Panc1 (cell line): Measurements from ENCODE around the gene PRR5L. TPM values are rescaled to one million over a fixed set of nuclear protein-coding genes. Genes with fewer than 3 reads are reported as not detected.

ENCODE experiments used
- ATAC-seq: fragments of 200-7000 bp; cut with Tn5 transposase; 2 replicates; pipeline ENCODE4 v1.9.1; 2020; ENCODE audit warnings: mild to moderate bottlenecking, moderate library complexity
- BruUV-seq: library from RNA; stranded (reverse); fragments of 400-500 nt; replicated peaks from 2 replicates; lab custom pipeline; 2021; lab: Mats Ljungman, UMichigan
- CTCF ChIA-PET: fragments of 300-600 bp; sonication (Branson Sonifier 250); formaldehyde crosslinking; loops from one replicate; lab custom pipeline; 2022; ENCODE audit warnings: antibody characterized with exemption; lab: Charles Lee
- POLR2A ChIA-PET: fragments of 300-600 bp; sonication (Branson Sonifier 250); formaldehyde crosslinking; loops from one replicate; lab custom pipeline; 2022; ENCODE audit warnings: antibody characterized with exemption; lab: Charles Lee
- DNase-seq: peaks from one replicate; pipeline ENCODE4 v3.0.0-alpha.2; 2010; ENCODE audit warnings: low read depth, low spot score
- H3K27ac ChIP-seq: 2 replicates; pipeline ENCODE4 v1.5.1; 2011; ENCODE audit warnings: mild to moderate bottlenecking, low read length, inconsistent platforms
- H3K27me3 ChIP-seq: fragments of 200-500 bp; sonication (Bioruptor generic); 2 replicates; pipeline ENCODE4 v1.6.0; 2014; ENCODE audit warnings: low read length, inconsistent platforms; ENCODE audit not compliant: control insufficient read depth, insufficient read depth
- H3K36me3 ChIP-seq: fragments of 200-500 bp; sonication (Bioruptor generic); 2 replicates; pipeline ENCODE4 v1.5.1; 2014; ENCODE audit warnings: inconsistent platforms, mild to moderate bottlenecking, low read length, moderate library complexity; ENCODE audit not compliant: control insufficient read depth, insufficient read depth
- H3K4me1 ChIP-seq: 2 replicates; pipeline ENCODE4 v1.5.1; 2011; ENCODE audit warnings: inconsistent platforms, mild to moderate bottlenecking, low read length, moderate library complexity; ENCODE audit not compliant: control insufficient read depth, insufficient read depth
- H3K4me3 ChIP-seq, 2 experiments: 2 replicates each; pipeline ENCODE4 v1.5.1; 2011 to 2012; ENCODE audit warnings: low read depth in 2 of 2, low read length in 2 of 2, mild to moderate bottlenecking in 2 of 2, inconsistent platforms in 1 of 2, moderate library complexity in 1 of 2
- H3K9me3 ChIP-seq: fragments of 200-500 bp; sonication (Bioruptor generic); 2 replicates; pipeline ENCODE4 v1.5.1; 2014; ENCODE audit warnings: low read depth, mild to moderate bottlenecking, inconsistent platforms, low read length, moderate library complexity; ENCODE audit not compliant: control insufficient read depth, insufficient read depth
- POLR2AphosphoS5 ChIP-seq: IDR thresholded peaks from 2 replicates; pipeline ENCODE4 v1.6.1; 2012; ENCODE audit warnings: mild to moderate bottlenecking, low read depth, low read length, moderate library complexity
- SIN3A ChIP-seq: IDR thresholded peaks from 2 replicates; pipeline ENCODE4 v1.6.1; 2012; ENCODE audit warnings: low read depth, mild to moderate bottlenecking, low read length, moderate library complexity, borderline replicate concordance; ENCODE audit not compliant: insufficient read depth
- TCF7L2 ChIP-seq: IDR thresholded peaks from 2 replicates; pipeline ENCODE4 v1.6.1; 2011; ENCODE audit warnings: mild to moderate bottlenecking, low read depth, low read length, inconsistent platforms
- in situ Hi-C: cut with HindIII; loops from 2 replicates; pipeline ENCODE4 v1.10.0; 2016; ENCODE audit warnings: low sequenced_read_pairs, low pct_unique_long_range_greater_than_20kb
- intact Hi-C: fragments of 100-400 bp; cut with micrococcal nuclease; formaldehyde crosslinking; loops from one replicate; pipeline ENCODE4 v1.10.0; 2022; ENCODE audit not compliant: unreplicated experiment
- total RNA-seq: library from RNA; stranded (reverse); gene quantifications from one replicate; pipeline ENCODE4 v1.2.1, GENCODE V29; 2021; ENCODE audit not compliant: unreplicated experiment
- TF ChIP-seq, protein P1 (sequence below): fragments of 450-650 bp; IDR thresholded peaks from 2 replicates; pipeline ENCODE4 v1.5.1; 2017; ENCODE audit warnings: mild to moderate bottlenecking
- TF ChIP-seq, protein P2 (sequence below), 2 experiments: IDR thresholded peaks; 2 replicates each; pipeline ENCODE4 v1.6.1; 2011 to 2012; ENCODE audit warnings: low read depth in 2 of 2, control low read depth in 1 of 2, low read length in 1 of 2, mild to moderate bottlenecking in 1 of 2, moderate library complexity in 1 of 2; ENCODE audit not compliant: insufficient read depth in 1 of 2

The PRR5L gene
- total RNA-seq, 1 experiment from 2014 or later, result 0.36 TPM

DNA sequence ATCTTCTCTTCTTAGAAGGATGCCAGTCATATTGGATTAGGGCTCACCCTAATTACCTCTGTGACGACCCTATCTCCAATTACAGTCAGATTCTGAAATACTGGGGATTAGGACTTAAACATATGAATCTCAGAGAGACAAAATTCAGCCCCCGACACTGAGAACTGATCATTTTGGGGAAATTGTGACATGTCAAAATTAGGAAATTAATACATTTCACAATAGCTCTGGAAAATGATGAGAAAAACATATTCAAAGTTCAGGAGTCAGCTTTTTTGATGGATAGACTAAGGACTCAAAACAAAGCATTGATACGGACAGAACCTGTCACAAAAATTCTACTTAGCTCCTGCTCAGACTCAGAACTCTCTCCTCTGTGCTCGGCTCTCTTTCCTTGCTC is 47.7 kb upstream of the PRR5L start:
- ATAC-seq (no peak), DNase-seq (no peak)
- CTCF ChIA-PET, result no interaction called here
- Histone ChIP-seq H3K4me3 (no peak overlapping the region), H3K4me1 (no peaks in the 10 kb centered on the region), H3K36me3 (no peaks in the 10 kb centered on the region), H3K27ac (no peak overlapping the region), H3K27me3 (peaks cover 4% of the 10 kb centered on the region; the same call in 1 of the 2 replicates), H3K9me3 (no peaks in the 10 kb centered on the region)
- intact Hi-C loops (no loop called here), in situ Hi-C loops (no loop called here)
- TF ChIP-seq SIN3A (no peak), POLR2AphosphoS5 (no peak), TCF7L2 (no peak)
- TF ChIP-seq, protein P1, sequence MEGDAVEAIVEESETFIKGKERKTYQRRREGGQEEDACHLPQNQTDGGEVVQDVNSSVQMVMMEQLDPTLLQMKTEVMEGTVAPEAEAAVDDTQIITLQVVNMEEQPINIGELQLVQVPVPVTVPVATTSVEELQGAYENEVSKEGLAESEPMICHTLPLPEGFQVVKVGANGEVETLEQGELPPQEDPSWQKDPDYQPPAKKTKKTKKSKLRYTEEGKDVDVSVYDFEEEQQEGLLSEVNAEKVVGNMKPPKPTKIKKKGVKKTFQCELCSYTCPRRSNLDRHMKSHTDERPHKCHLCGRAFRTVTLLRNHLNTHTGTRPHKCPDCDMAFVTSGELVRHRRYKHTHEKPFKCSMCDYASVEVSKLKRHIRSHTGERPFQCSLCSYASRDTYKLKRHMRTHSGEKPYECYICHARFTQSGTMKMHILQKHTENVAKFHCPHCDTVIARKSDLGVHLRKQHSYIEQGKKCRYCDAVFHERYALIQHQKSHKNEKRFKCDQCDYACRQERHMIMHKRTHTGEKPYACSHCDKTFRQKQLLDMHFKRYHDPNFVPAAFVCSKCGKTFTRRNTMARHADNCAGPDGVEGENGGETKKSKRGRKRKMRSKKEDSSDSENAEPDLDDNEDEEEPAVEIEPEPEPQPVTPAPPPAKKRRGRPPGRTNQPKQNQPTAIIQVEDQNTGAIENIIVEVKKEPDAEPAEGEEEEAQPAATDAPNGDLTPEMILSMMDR, result no peak
- TF ChIP-seq, protein P2, sequence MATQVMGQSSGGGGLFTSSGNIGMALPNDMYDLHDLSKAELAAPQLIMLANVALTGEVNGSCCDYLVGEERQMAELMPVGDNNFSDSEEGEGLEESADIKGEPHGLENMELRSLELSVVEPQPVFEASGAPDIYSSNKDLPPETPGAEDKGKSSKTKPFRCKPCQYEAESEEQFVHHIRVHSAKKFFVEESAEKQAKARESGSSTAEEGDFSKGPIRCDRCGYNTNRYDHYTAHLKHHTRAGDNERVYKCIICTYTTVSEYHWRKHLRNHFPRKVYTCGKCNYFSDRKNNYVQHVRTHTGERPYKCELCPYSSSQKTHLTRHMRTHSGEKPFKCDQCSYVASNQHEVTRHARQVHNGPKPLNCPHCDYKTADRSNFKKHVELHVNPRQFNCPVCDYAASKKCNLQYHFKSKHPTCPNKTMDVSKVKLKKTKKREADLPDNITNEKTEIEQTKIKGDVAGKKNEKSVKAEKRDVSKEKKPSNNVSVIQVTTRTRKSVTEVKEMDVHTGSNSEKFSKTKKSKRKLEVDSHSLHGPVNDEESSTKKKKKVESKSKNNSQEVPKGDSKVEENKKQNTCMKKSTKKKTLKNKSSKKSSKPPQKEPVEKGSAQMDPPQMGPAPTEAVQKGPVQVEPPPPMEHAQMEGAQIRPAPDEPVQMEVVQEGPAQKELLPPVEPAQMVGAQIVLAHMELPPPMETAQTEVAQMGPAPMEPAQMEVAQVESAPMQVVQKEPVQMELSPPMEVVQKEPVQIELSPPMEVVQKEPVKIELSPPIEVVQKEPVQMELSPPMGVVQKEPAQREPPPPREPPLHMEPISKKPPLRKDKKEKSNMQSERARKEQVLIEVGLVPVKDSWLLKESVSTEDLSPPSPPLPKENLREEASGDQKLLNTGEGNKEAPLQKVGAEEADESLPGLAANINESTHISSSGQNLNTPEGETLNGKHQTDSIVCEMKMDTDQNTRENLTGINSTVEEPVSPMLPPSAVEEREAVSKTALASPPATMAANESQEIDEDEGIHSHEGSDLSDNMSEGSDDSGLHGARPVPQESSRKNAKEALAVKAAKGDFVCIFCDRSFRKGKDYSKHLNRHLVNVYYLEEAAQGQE (IDR thresholded peaks at IDR 0.05; ENCODE audit: insufficient read depth in 1 of 2, low read depth in 2 of 2, low read length in 1 of 2), result no peak
- no TSS peak for BruUV-seq
- POLR2A ChIA-PET, result no interaction called here

DNA sequence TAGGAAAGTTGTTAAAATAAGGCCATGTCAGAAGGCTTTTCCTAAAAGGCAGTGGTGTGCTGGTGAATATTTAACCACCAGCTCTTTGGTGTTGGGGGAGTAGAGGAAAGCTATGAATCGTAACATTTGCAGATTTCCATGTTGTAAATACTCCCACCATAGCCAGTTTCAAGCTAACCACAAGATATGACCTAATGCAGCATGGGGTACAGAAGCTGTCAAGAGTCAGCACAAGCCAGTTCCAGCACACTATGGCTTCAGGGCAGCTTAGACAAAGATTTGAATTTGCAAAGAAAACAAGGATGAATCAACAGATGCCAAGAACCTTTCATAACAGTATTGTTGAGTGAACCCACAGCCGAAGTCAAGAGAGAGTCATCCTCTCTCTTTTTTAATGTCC is 46.8 kb upstream of the PRR5L start:
- H3K36me3 ChIP-seq, result no peaks in the 10 kb centered on the region
- no peak for ATAC-seq
- no peak overlapping the region for H3K27ac ChIP-seq
- H3K9me3 ChIP-seq, result no peaks in the 10 kb centered on the region
- H3K27me3 ChIP-seq, result peaks cover 4% of the 10 kb centered on the region; the same call in 1 of the 2 replicates
- ChIA-PET CTCF (no interaction called here), POLR2A (no interaction called here)
- TF ChIP-seq SIN3A (no peak), POLR2AphosphoS5 (no peak), TCF7L2 (no peak)
- TF ChIP-seq, protein P2 (IDR thresholded peaks at IDR 0.05; ENCODE audit: insufficient read depth in 1 of 2, low read depth in 2 of 2, low read length in 1 of 2), result no peak
- TF ChIP-seq, protein P1, result no peak
- no peak overlapping the region for H3K4me3 ChIP-seq
- BruUV-seq, result no TSS peak
- no peak for DNase-seq
- intact Hi-C loops, result no loop called here
- H3K4me1 ChIP-seq, result no peaks in the 10 kb centered on the region
- in situ Hi-C loops, result no loop called here
